HUES64 (cell line): Measurements from ENCODE around the gene LAMA2.

ENCODE experiments used
- H3K27ac ChIP-seq: 2 replicates; pipeline ENCODE4 v1.7.0; 2013; ENCODE audit warnings: low read depth, low read length, inconsistent platforms
- H3K27me3 ChIP-seq: 2 replicates; pipeline ENCODE4 v1.6.1; 2013; ENCODE audit warnings: mild to moderate bottlenecking, low read length; ENCODE audit not compliant: insufficient read depth
- H3K36me3 ChIP-seq: 2 replicates; pipeline ENCODE4 v1.6.1; 2013; ENCODE audit warnings: mild to moderate bottlenecking, low read length; ENCODE audit not compliant: insufficient read depth
- H3K4me1 ChIP-seq: 2 replicates; pipeline ENCODE4 v1.6.1; 2013; ENCODE audit warnings: mild to moderate bottlenecking, low read length, moderate library complexity; ENCODE audit not compliant: insufficient read depth
- H3K4me3 ChIP-seq: 2 replicates; pipeline ENCODE4 v1.5.1; 2013; ENCODE audit warnings: mild to moderate bottlenecking, low read length, moderate library complexity
- H3K9ac ChIP-seq: 2 replicates; pipeline ENCODE4 v1.6.1; 2013; ENCODE audit warnings: mild to moderate bottlenecking, low read depth, low read length
- H3K9me3 ChIP-seq: 2 replicates; pipeline ENCODE4 v1.6.1; 2013; ENCODE audit warnings: low read depth, low read length; ENCODE audit not compliant: insufficient read depth
- WGBS: fragments of 150-250, 120-280 bp; methylation state at CpG from one replicate; pipeline ENCODE4 v1.1.7; 2013; ENCODE audit warnings: missing lambda C conversion rate; 5-methylcytosine and 5-hydroxymethylcytosine counted together

Gene LAMA2

DNA sequence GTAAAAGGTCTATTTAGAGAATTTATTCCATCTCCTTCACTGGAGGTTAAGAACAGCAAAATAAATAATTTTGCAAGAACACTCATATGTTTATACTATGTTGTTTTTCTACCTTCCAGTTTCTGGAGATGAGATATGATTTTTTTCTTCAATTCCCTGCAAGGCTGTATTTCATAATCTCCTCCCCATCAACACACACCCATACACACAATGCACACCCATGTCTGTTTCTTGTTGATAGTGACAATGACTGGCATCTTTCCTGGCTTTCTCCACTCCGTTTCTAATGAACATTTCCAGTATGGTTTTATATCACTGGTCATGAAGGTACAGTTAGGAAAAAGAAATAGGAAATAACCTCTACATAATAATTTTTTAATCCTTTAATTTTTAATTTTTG lies 624.9 kb downstream of the LAMA2 start:
- Histone ChIP-seq H3K36me3 (no peaks in the 10 kb centered on the region), H3K4me1 (peaks cover 5% of the 10 kb centered on the region), H3K27ac (no peak overlapping the region), H3K4me3 (no peak overlapping the region), H3K9ac (no peak overlapping the region), H3K9me3 (no peaks in the 10 kb centered on the region), H3K27me3 (no peaks in the 10 kb centered on the region)
- WGBS, result no CpG with 5 or more reads among the region's 1 CpG

DNA sequence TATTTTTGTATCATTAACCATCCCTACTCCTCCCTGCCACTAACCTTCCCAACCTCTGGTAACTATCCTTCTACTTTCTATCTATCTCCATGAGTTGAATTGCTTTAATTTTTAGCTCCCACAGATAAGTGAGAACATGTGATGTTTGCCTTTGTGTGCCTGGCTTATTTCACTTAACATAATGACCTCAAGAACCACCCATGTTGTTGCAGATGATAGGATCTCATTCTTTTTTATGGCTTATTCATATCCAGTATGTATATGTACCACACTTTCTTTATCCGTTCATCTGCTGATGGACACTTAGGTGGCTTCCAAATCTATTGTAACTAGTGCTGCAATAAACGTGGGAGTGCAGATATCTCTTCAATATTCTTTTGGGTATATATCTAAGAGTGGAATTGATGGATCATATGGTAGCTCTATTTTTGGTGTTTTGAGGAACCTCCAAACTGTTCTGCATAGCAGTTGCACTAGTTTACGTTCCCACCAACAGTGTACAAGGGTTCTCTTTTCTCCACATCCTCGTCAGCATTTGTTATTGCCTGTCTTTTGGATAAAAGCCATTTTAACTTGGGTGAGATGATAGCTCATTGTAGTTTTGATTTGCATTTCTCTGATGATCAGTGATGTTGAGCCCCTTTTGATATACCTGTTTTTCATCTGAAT lies 625.7 kb downstream of the LAMA2 start:
- Histone ChIP-seq H3K4me1 (no peaks in the 10 kb centered on the region), H3K36me3 (no peaks in the 10 kb centered on the region), H3K4me3 (no peak overlapping the region), H3K9me3 (no peaks in the 10 kb centered on the region), H3K27ac (no peak overlapping the region), H3K9ac (no peak overlapping the region), H3K27me3 (no peaks in the 10 kb centered on the region)
- WGBS, result 73% methylated on average over 4 of the region's 4 CpGs

DNA sequence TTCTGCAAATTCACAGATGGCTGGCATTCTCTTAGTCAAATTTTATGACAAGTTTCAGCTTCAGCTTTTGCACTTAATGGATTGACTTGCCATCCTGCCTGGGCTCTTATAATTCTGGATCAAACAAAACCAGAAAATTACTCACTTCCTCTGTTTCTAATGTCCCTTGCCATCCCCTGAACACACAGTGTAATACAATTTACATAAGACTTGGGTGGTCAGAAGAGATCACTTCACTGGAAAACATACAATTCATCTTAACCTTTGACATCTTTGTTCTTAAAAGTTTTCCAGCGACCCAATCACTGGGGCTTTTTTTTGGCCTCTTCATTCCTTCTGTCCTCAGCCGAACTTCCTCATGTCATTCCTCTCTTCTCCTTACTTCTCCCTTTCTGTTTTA lies 628.0 kb downstream of the LAMA2 start:
- WGBS, result 84% methylated on average over 2 of the region's 2 CpGs
- Histone ChIP-seq H3K4me3 (no peak overlapping the region), H3K27ac (no peak overlapping the region; the same call in 1 of the 2 replicates), H3K36me3 (no peaks in the 10 kb centered on the region), H3K9me3 (no peaks in the 10 kb centered on the region), H3K9ac (no peak overlapping the region), H3K27me3 (no peaks in the 10 kb centered on the region), H3K4me1 (no peaks in the 10 kb centered on the region)

DNA sequence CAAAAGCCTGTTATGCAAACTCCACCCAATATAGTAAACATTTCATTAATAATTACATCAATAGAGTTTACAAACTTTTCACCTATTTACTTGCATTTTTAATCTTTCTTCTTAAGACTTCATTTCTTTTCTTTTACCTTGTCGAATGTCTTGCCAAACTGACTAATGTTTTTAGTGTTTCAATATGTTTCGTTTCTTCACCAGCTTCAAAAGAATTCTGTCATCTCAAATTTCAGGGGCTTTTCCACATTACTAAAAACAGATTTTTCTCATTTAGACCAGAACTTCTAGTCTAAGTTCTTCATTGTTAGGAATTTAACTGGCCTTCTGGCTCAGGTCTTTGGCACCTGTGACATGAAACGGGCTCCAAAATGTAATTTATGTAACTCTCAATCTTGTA lies 630.5 kb downstream of the LAMA2 start:
- no peak overlapping the region for H3K27ac ChIP-seq
- 94% methylated on average over 2 of the region's 3 CpGs for WGBS
- H3K4me3 ChIP-seq, result no peak overlapping the region

DNA sequence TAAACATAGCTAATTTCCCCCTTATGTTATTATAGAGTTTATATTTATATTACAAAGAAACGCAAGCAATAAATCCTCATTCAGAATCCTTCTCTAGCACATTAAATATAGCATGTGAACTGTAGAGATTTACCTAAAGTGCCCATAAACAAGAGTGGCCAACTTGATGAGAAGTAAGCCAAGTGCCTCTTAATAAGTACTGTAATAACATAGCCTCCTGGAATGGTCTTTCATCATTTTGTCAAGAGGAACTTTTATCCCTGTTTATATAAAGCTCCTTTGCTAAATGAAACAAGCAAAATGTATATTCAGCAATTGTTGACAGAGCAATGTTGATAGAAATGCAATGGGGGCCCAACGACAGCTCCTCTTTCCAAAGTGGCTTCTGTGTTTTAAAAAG lies 632.1 kb downstream of the LAMA2 start:
- Histone ChIP-seq H3K27ac (no peak overlapping the region), H3K9ac (no peak overlapping the region), H3K9me3 (no peaks in the 10 kb centered on the region), H3K27me3 (no peaks in the 10 kb centered on the region), H3K4me3 (no peak overlapping the region), H3K36me3 (no peaks in the 10 kb centered on the region), H3K4me1 (no peaks in the 10 kb centered on the region)
- 88% methylated on average over 1 of the region's 2 CpGs for WGBS

More for the DNA sequence above, 630.5 kb downstream of the LAMA2 start:
- Histone ChIP-seq H3K4me1 (no peaks in the 10 kb centered on the region), H3K9me3 (no peaks in the 10 kb centered on the region), H3K9ac (no peak overlapping the region), H3K36me3 (no peaks in the 10 kb centered on the region), H3K27me3 (no peaks in the 10 kb centered on the region)

- Histone ChIP-seq H3K27ac (no peak overlapping the region), H3K4me3 (no peak overlapping the region), H3K36me3 (no peaks in the 10 kb centered on the region), H3K27me3 (no peaks in the 10 kb centered on the region), H3K9ac (no peak overlapping the region), H3K4me1 (no peaks in the 10 kb centered on the region), H3K9me3 (no peaks in the 10 kb centered on the region)
- WGBS, result 94% methylated on average over 3 of the region's 3 CpGs
These were observed 633.1 kb downstream of the LAMA2 start for GRCh38 chr6:129516005-129516404.

GRCh38 chr6:129516787-129517186 lies 633.8 kb downstream of the LAMA2 start:
- WGBS, result 92% methylated on average over 1 of the region's 1 CpG
- Histone ChIP-seq H3K4me1 (no peaks in the 10 kb centered on the region), H3K9me3 (no peaks in the 10 kb centered on the region), H3K36me3 (no peaks in the 10 kb centered on the region), H3K27me3 (no peaks in the 10 kb centered on the region), H3K27ac (no peak overlapping the region), H3K9ac (no peak overlapping the region), H3K4me3 (no peak overlapping the region)

DNA sequence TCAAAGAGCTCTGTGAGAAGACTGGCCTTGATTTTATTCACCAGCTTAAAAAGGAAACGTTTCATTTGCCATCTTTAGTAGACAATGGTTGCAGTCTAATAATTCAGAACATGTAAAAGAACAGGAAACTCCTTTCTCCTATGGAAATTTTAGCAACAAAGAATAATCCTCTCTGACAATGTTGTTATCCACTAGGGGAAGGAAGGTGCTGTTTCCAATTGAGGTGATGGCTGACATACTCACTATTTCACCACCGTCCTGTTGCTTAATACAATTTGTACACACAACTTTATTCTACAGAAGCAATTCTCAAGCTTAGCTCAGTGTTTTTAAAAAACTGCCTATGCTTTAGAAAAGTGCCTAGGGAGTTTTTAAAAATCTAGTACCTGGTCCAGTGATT lies 634.4 kb downstream of the LAMA2 start:
- H3K9me3 ChIP-seq, result no peaks in the 10 kb centered on the region
- 70% methylated on average over 2 of the region's 2 CpGs for WGBS
- H3K4me1 ChIP-seq, result no peaks in the 10 kb centered on the region
- no peak overlapping the region for H3K9ac ChIP-seq
- H3K27ac ChIP-seq, result no peak overlapping the region
- H3K27me3 ChIP-seq, result no peaks in the 10 kb centered on the region
- H3K36me3 ChIP-seq, result no peaks in the 10 kb centered on the region
- no peak overlapping the region for H3K4me3 ChIP-seq

DNA sequence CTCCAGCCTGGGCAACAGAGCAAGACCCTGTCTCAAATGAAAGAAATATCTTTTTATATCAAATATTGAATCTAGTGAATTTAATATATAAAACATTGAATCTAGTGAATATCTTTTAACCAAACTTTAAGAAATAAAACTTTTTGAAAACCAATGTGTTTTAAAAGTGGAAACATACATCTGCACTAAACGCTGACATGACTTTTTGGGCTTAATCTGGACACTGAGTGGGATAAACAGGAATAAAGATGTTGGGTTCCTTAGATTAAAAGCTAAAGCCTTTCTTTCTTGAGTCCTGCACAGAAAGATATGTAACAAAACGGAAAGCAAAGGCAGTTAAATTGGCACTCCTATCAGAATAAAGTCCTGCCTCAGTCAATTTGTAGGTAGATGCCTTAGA lies 636.8 kb downstream of the LAMA2 start:
- Histone ChIP-seq H3K4me3 (no peak overlapping the region), H3K27me3 (no peaks in the 10 kb centered on the region), H3K4me1 (no peaks in the 10 kb centered on the region), H3K9me3 (no peaks in the 10 kb centered on the region), H3K36me3 (no peaks in the 10 kb centered on the region), H3K27ac (no peak overlapping the region), H3K9ac (no peak overlapping the region)
- 94% methylated on average over 2 of the region's 2 CpGs for WGBS

- H3K27me3 ChIP-seq, result no peaks in the 10 kb centered on the region
- H3K4me3 ChIP-seq, result no peak overlapping the region
- 47% methylated on average over 2 of the region's 2 CpGs for WGBS
- no peak overlapping the region for H3K27ac ChIP-seq
- H3K9me3 ChIP-seq, result no peaks in the 10 kb centered on the region
- H3K9ac ChIP-seq, result no peak overlapping the region
- H3K36me3 ChIP-seq, result no peaks in the 10 kb centered on the region
- H3K4me1 ChIP-seq, result no peaks in the 10 kb centered on the region
These were observed 639.0 kb downstream of the LAMA2 start for GRCh38 chr6:129521946-129522345.

DNA sequence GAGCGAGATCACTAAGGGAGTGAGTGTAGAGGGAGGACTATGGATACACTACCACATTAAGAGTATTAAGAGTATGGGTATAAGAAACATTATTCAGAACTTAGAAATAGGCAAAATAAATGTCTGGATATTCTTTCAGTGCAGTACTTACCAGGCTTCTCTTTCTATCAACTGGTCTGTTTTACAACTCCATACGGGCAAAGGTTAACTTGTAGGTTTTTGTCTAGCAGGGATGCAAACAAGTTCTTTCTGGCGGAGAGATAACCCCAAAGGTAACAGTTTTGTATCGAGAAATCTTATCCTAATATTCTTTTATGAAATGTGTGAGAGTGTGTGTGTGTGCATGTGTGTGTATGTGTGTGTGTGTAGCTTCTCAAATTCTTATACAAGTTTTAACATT lies 640.9 kb downstream of the LAMA2 start:
- WGBS, result 91% methylated on average over 3 of the region's 4 CpGs
- no peak overlapping the region for H3K9ac ChIP-seq

GRCh38 chr6:129525055-129525454 lies 642.1 kb downstream of the LAMA2 start:
- no peak overlapping the region for H3K9ac ChIP-seq

More for the DNA sequence above, 640.9 kb downstream of the LAMA2 start:
- Histone ChIP-seq H3K27ac (no peak overlapping the region), H3K4me3 (no peak overlapping the region), H3K9me3 (no peaks in the 10 kb centered on the region), H3K4me1 (no peaks in the 10 kb centered on the region), H3K36me3 (no peaks in the 10 kb centered on the region), H3K27me3 (no peaks in the 10 kb centered on the region)

More at GRCh38 chr6:129525055-129525454, 642.1 kb downstream of the LAMA2 start:
- Histone ChIP-seq H3K4me1 (no peaks in the 10 kb centered on the region), H3K36me3 (no peaks in the 10 kb centered on the region), H3K9me3 (no peaks in the 10 kb centered on the region), H3K4me3 (no peak overlapping the region), H3K27me3 (no peaks in the 10 kb centered on the region), H3K27ac (no peak overlapping the region)
- WGBS, result 100% methylated on average over 1 of the region's 1 CpG
